Renal cortex interstitium (tissue), 11 donors: ENCODE results near the gene AUTS2. TPM values are rescaled to one million over a fixed set of nuclear protein-coding genes. Genes with fewer than 3 reads are reported as not detected.

Experiments
- DNase-seq, 11 donors: peaks; one replicate each; pipeline ENCODE4 v3.0.0-alpha.2; 2013; ENCODE audit warnings: low read depth in 9 of 11, low spot score in 4 of 11; ENCODE audit errors: extremely low read depth in 1 of 11
- polyA plus RNA-seq, 3 donors: library from polyadenylated mRNA; unstranded; fragments of 120-200 nt; gene quantifications; one replicate each; pipeline ENCODE4 v1.2.1, GENCODE V29; 2013; ENCODE audit not compliant: insufficient read length in 3 of 3

AUTS2 gene
- polyA plus RNA-seq, 3 donors = 78.0 to 102 (median 90.7) TPM

GRCh38 chr7:69882269-69882668 lies 284.0 kb downstream of the AUTS2 start:
- DNase-seq = no peak

GRCh38 chr7:69883399-69883891 lies 285.2 kb downstream of the AUTS2 start:
- no peak for DNase-seq

DNA sequence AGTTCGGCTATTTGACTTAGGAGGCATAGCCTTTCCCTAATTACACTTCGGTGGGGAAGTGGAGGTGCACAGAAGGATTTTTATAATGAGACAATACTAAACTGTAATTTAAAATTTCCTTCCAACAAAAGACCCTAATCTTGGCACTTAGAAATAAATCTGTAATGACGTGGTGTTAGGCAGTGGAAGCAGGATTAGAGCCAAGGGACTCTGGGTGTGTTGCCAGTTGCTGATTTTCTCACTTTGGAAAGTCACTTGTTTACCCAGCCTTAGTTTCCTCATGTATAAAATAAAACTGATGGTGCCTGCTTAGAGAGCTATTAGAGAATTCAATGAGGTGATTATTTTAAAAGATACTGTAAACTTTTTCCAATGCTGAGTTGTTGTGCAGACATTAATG lies 287.2 kb downstream of the AUTS2 start:
- no peak for DNase-seq

GRCh38 chr7:69889338-69889975 lies 291.2 kb downstream of the AUTS2 start:
- DNase-seq = no peak

DNA sequence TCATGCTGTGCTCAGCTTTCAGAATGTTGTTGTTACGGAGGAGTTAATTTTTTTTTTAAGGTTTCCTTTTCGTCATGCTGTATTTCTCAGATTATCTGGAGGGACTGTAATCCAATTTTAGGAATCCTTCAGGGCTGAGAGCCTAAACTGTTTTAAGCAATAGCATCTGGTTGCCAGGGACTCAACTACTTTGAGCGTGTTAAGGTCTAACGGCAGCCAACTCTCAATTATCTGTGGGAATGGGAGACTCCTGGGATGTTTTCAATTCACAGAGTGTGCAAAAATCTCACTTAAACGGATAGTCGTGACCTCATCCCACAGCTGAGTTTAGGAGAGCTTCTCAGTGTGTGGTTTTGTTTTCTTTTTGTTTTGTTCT lies 291.7 kb downstream of the AUTS2 start:
- DNase-seq = no peak

DNA sequence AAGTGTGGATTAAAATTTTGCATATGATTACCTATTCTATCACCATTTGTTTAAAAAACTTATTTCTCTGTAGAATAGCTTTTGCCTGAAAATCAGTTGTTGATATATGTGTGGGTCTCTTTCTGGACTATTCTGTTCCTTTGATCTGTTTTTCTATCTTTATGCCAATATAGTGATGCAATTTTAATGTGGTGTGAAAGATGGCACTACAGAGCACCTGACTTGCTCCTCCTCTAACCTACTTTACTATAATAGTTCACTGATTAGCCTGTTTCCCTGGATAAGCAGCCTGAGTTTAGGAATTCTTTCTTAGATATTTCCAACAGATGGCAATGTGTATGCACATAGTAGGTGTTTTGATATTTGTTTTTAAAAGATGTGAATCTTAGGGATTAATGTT lies 294.5 kb downstream of the AUTS2 start:
- no peak for DNase-seq

DNA sequence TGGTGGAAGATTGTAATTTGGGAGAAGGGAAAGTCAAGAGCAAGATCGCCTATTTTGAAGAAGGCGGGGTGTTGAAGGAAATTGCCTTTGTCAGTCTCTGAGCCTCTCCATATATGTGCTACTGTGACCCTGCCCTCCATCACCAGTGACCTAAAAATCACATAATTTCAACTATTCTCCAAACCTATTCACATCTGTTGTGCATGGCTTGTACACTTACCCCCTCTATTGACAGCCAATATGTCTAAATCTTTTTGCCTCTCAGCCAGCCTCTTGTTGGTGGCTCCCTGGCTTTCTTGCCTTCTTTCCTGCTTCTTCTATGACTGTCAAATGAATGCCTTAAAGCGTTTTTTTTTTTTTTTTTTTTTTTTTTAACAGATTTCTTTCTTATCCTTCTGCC lies 295.6 kb downstream of the AUTS2 start:
- no peak for DNase-seq

DNA sequence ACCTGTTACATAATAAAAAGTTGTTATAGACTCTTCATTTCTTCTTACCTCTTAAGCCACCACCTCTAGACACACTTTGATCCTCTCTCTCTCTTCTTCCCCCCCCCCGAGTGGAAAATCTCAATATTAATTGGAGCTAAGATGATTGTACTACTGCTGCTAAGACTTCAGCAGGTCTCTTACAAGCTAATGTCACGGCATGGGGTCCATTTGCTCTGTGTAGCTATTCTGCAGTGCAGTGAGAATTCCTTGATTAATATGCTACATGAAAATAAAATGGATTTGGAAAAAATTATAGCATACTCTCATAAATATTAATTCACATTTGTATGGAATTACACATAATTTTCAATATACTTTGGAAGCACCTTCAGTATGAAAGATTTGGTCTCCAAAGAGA lies 297.2 kb downstream of the AUTS2 start:
- DNase-seq = no peak

- DNase-seq = no peak
Measured at GRCh38 chr7:69896121-69896520, 297.8 kb downstream of the AUTS2 start.

DNA sequence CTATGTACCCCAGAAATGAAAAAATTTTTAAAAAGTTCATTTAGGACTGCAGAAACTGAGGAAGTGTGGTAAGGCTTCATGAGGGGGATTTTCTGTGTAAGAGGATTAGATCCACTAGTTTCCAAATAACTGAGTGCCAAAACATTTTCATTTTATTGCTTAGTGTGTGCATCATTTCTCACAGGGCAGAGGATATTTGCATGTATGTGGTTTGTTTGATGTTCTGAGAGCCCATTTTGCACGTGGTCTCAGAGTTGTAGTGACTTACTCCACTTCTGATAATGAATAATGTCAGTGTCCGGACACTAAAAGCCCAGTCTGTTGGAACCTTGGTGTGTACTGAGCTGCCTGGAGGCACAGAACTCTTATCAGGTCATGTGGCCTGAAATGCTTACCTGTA lies 299.9 kb downstream of the AUTS2 start:
- DNase-seq = no peak

- DNase-seq = no peak
Measured at GRCh38 chr7:69903410-69903809, 305.1 kb downstream of the AUTS2 start.

- no peak for DNase-seq
Measured at GRCh38 chr7:69906283-69906995, 308.2 kb downstream of the AUTS2 start.

DNA sequence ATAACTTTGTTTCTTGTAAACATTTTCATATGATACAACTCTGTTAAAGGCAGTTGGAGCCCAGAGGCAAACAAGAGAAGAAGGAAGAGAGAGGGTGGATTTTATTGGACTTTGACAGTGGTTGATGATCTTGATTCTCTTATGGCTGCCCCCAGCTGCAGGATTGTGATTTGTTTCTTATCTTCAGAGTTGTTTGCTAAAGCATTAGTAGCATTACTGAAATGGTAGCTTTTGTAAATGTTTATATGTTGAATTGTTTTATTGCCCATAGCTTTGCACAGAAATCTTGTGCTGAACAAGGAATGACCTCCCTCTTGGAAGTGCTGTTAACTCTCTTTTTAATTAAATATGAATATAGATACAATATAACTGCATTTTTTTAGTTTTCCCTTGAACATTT lies 309.4 kb downstream of the AUTS2 start:
- DNase-seq = no peak

GRCh38 chr7:69908454-69908853 lies 310.2 kb downstream of the AUTS2 start:
- no peak for DNase-seq

- DNase-seq = no peak
Measured at GRCh38 chr7:69910150-69910549, 311.9 kb downstream of the AUTS2 start.

GRCh38 chr7:69911337-69911736 lies 313.1 kb downstream of the AUTS2 start:
- DNase-seq = no peak

DNA sequence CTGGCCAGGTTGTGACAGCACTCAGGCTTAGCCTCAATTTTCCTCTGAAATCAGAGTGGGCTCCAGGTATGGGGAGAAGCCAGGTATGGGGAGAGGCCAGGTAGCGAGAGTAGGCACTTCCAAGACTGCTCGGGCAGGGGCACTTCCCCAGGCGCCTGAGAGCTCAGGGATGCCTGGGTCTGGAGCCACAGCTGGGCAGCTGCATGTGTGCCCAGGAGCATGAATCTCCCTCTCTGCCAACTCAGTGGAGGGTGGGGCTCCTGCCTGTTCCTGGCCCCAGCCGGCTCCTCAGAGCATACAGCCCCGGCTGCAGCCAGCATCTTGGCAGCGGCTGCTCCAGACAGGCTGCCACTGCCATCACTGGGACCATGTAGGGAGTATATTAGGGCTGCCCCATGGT lies 313.9 kb downstream of the AUTS2 start:
- no peak for DNase-seq

GRCh38 chr7:69912846-69913245 lies 314.6 kb downstream of the AUTS2 start:
- no peak for DNase-seq

- DNase-seq = no peak
Measured at GRCh38 chr7:69919426-69920111, 321.3 kb downstream of the AUTS2 start.

GRCh38 chr7:69920797-69921196 lies 322.5 kb downstream of the AUTS2 start:
- no peak for DNase-seq
